Measurements from ENCODE around the gene AQP6. TPM values are rescaled to one million over a fixed set of nuclear protein-coding genes. Genes with fewer than 3 reads are reported as not detected.
A peak's percentile ranks its signal among the peaks of the same experiment; 100 is the strongest.

AQP6 gene
- total RNA-seq, 1 experiment from 2014 or later: not detected

DNA sequence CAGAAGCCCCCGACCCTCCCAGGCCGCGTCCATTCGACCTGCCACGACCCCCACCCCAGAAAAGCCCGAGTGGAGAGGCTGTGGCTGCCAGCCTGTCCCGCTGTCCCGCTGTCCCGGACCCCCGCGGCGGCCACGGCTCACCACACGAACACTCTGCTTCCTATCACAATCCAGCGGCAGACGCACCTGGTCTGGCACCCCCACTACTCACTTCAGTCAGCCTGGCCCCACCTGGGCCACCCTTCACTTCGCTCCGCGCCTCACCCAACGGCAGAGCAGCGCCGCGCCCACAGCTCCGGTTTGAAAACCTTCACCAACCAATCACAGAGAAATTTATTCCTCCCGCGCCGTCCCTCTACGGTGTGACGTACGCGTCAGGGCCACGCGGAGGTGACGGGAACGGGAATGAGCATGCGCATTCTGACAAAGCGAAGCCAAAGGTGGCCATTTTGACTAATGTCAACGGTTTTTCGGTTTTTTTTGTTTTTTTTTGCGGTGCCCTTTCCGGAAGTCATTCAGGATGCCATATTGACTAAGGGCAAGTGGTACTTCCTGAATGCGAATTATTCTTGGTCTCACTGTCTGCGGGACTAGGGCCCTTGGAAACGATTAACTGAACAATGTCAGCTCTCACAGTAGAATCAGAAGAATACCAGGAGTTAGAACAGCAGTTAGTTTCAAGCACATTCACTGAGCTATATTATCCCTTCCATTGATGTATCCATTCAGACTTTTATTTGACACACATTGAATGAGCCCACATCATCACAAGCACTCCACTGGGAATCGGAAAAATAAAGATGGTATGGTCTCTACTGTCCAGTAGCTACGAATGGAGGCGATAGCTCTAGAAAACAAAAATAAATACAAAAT is 52.7 kb downstream of the AQP6 start, which contains the start of gene RACGAP1:
TSS of gene RACGAP1 (minus strand) at position 308 of the 873 bp plus-strand sequence. CDS start 8,779 bp downstream, outside the sequence.
- Histone ChIP-seq H3K36me3 (peaks cover 27% of the 10 kb centered on the region), H3K4me3 (peak within 1 kb of the TSS; percentile 89), H3K9me3 (no peaks in the 10 kb centered on the region), H3K27me3 (no peaks in the 10 kb centered on the region)
- peak; percentile 94 for DNase-seq

DNA sequence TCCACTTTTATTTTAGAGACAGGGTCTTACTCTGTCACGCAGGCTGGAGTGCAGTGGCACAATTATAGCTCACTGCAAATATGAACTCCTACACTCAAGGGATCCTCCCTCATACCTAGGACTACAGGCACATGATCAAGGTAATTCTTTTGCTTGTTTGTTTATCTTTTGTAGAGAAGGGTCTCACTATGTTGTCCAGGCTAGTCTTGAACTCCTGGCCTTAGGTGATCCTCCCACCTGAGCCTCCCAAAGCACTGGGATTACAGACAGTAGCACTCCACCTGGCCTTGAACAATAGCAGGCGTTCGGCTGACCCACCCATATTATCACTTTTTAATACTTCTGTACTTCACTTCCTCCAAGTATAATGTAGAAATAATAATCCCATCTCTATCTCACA is 53.9 kb downstream of the AQP6 start:
- no peak for DNase-seq
- Histone ChIP-seq H3K9me3 (no peaks in the 10 kb centered on the region), H3K36me3 (peaks cover 20% of the 10 kb centered on the region), H3K27me3 (no peaks in the 10 kb centered on the region), H3K4me3 (no peak overlapping the region)

Other genes with a start within 250 kb of the AQP6 start
- gene TMBIM6, start 231.4 kb upstream of the AQP6 start, total RNA-seq (2014; rRNA removed; shearing (Covaris generic); ENCODE audit: low replicate concordance): 260 and 282 TPM in 2 replicates
- gene NCKAP5L, start 144.5 kb upstream of the AQP6 start, total RNA-seq (2014; rRNA removed; shearing (Covaris generic); ENCODE audit: low replicate concordance): 5.3 and 8.8 TPM in 2 replicates
- gene BCDIN3D, start 129.8 kb upstream of the AQP6 start, total RNA-seq (2014; rRNA removed; shearing (Covaris generic); ENCODE audit: low replicate concordance): 1.8 and 5.8 TPM in 2 replicates
- gene FAIM2, start 69.0 kb upstream of the AQP6 start, total RNA-seq (2014; rRNA removed; shearing (Covaris generic); ENCODE audit: low replicate concordance): not detected in 2 replicates
- not detected in 2 replicates for gene AQP2, start 22.2 kb upstream of the AQP6 start, total RNA-seq (2014; rRNA removed; shearing (Covaris generic); ENCODE audit: low replicate concordance)
- gene AQP5, start 11.1 kb upstream of the AQP6 start, total RNA-seq (2014; rRNA removed; shearing (Covaris generic); ENCODE audit: low replicate concordance): not detected in 2 replicates
- gene RACGAP1, start 52.5 kb downstream of the AQP6 start, total RNA-seq (2014; rRNA removed; shearing (Covaris generic); ENCODE audit: low replicate concordance): 157 and 166 TPM in 2 replicates
- gene ASIC1, start 84.6 kb downstream of the AQP6 start, total RNA-seq (2014; rRNA removed; shearing (Covaris generic); ENCODE audit: low replicate concordance): 1.5 and 1.7 TPM in 2 replicates
- gene SMARCD1, start 112.4 kb downstream of the AQP6 start, total RNA-seq (2014; rRNA removed; shearing (Covaris generic); ENCODE audit: low replicate concordance): 26.0 and 36.1 TPM in 2 replicates
- not detected in 2 replicates for gene GPD1, start 131.1 kb downstream of the AQP6 start, total RNA-seq (2014; rRNA removed; shearing (Covaris generic); ENCODE audit: low replicate concordance)
- gene COX14, start 139.3 kb downstream of the AQP6 start, total RNA-seq (2014; rRNA removed; shearing (Covaris generic); ENCODE audit: low replicate concordance): 20.1 and 39.3 TPM in 2 replicates
- 38.6 and 40.3 TPM in 2 replicates for gene CERS5, start 194.4 kb downstream of the AQP6 start, total RNA-seq (2014; rRNA removed; shearing (Covaris generic); ENCODE audit: low replicate concordance)

Measured in MG63 (cell line).